ENCODE results near the gene SPPL2C.

Gene SPPL2C, protein sequence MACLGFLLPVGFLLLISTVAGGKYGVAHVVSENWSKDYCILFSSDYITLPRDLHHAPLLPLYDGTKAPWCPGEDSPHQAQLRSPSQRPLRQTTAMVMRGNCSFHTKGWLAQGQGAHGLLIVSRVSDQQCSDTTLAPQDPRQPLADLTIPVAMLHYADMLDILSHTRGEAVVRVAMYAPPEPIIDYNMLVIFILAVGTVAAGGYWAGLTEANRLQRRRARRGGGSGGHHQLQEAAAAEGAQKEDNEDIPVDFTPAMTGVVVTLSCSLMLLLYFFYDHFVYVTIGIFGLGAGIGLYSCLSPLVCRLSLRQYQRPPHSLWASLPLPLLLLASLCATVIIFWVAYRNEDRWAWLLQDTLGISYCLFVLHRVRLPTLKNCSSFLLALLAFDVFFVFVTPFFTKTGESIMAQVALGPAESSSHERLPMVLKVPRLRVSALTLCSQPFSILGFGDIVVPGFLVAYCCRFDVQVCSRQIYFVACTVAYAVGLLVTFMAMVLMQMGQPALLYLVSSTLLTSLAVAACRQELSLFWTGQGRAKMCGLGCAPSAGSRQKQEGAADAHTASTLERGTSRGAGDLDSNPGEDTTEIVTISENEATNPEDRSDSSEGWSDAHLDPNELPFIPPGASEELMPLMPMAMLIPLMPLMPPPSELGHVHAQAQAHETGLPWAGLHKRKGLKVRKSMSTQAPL

DNA sequence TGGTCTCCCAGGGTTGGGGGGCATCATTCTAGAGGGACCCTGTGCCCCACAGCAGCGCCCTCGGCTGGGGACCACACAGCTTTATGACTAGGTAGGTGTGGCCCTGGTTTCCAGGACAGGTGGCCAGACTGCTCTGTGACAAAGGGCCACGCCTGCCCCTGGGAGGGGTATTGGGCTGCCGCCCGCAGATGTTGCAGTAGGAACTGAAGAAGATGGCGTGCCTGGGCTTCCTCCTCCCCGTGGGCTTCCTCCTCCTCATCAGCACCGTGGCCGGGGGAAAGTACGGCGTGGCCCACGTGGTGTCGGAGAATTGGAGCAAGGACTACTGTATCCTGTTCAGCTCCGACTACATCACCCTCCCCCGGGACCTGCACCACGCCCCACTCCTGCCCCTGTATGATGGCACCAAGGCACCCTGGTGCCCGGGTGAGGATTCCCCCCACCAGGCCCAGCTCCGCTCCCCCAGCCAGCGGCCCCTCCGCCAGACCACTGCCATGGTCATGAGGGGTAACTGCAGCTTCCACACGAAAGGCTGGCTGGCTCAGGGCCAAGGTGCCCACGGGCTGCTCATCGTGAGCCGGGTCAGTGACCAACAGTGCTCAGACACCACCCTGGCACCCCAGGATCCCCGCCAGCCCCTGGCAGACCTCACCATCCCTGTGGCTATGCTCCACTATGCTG is at the start of gene SPPL2C:
Gene SPPL2C (plus strand): TSS at position 187 of the 681 bp plus-strand sequence. CDS start 26 bp downstream, at position 213.
- no peak for DNase-seq

- no peak for DNase-seq
These were observed 43.9 kb upstream of the SPPL2C start for GRCh38 chr17:45800816-45801215.

DNA sequence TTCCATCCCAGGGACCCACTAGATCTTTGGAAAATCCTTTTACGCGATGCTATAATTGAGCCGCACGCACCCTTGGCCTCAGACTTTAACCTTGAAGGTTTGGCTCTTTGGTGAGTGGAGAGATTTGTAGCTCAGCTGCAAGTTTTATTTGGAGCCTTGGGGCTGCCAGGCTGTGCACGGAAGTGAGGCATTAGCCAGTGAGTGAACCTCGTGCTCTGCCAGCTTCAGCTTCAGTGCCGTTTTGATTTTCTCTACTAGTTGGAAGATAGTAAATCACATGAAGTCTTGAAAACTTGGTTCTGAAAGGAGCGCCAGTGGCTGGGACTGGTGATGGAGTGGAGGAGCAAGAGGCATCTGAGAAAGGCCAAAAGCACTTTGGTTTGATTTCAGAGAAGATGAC is 43.3 kb upstream of the SPPL2C start:
- DNase-seq, result no peak

GRCh38 chr17:45808845-45809244 is 35.8 kb upstream of the SPPL2C start:
- no peak for DNase-seq

- no peak for DNase-seq
These were observed 35.2 kb upstream of the SPPL2C start for GRCh38 chr17:45809499-45809898.

DNA sequence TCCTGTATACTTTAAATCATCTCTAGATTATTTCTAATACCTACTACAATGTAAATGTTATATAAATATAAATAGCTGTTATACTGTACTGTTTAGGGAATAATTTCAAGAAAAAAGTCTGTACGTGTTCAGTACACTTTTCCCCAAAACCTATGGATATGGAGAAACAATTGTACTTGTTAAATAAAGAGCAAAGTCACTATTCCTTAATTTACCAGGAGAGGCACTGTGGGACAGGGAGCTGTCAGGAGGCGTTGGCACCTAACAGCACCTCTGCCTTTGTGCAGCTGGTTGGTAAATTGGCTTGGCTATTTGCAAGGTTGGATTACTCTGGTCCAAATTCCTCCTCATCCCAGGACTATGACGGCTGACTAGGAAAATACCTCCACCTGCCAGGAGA is 32.6 kb upstream of the SPPL2C start:
- DNase-seq, result no peak

DNA sequence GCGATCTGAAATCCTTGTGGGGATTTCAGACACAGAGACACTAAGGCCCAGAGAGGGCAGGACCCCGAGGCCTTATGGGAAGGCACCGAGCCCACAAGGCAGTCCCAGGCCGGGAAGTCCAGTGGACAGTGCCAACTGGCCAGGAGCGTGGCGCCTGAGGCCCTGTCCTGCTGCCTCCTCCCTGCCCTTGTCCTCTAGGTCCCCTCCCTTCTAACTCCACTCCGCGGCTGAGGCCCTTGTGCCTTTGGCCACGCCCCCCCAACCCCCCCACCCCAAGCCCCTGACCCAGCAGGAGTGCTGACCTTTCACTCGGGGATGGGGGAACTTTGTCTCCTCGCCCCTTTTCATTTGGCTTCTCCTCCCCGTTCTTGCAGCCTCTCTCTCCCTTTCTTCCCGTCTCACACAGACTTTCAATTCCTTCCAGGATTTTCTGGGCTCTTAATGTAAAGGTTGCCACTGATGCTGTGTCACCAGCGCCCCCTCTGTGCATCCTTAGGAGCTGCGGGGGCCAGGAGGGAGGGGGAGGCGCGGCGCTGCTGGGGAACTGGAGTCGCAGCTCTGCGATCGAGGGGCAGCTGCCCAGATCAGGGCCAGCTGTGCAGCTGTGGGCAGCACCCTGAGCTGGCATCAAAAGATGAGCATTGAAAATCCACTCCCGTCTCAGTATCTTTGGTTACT is 31.5 kb upstream of the SPPL2C start:
- DNase-seq, result no peak

- no peak for DNase-seq
These were observed 29.8 kb upstream of the SPPL2C start for GRCh38 chr17:45814622-45815606.

DNA sequence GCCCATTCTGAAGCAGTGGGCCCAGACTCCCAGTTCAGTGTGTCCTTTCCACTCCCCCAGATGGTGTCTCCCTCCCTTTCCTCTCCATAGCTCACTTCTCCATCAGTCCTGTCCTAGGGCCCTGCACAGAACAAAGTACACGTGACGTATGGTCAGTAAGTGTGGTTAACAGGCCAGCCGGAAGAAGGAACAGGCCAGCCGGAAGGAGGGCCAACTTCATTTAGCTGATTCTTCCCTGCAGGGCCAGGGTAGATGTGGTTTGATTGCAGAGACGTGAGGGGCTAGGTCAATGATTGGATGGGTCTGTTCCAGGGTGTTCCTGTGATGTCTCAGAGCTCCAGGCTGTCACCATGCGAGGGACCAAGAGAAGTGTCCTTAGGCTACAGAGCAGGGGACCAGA is 28.9 kb upstream of the SPPL2C start:
- no peak for DNase-seq

GRCh38 chr17:45818041-45818440 is 26.6 kb upstream of the SPPL2C start:
- no peak for DNase-seq

GRCh38 chr17:45818699-45819098 is 26.0 kb upstream of the SPPL2C start:
- DNase-seq, result no peak

DNA sequence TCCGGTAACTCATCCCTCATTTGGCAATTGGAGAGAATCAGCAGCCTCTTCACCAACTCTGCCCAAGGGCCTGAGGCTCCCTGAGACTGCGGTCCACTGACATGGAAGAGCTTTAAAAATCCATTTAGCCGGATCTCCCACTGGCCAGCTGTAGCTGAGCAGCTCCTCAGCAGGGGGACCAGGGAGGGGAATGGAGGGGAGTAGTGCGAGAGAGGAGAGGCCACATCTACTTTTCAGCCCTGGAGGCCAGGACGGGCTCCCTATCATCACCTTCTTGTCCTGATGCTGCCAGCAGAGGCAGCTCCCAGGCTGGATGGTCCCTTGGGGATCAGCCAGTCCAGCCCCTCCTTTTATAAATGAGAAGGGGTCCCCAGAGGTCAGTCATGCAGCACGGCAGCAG is 25.0 kb upstream of the SPPL2C start:
- DNase-seq, result no peak

DNA sequence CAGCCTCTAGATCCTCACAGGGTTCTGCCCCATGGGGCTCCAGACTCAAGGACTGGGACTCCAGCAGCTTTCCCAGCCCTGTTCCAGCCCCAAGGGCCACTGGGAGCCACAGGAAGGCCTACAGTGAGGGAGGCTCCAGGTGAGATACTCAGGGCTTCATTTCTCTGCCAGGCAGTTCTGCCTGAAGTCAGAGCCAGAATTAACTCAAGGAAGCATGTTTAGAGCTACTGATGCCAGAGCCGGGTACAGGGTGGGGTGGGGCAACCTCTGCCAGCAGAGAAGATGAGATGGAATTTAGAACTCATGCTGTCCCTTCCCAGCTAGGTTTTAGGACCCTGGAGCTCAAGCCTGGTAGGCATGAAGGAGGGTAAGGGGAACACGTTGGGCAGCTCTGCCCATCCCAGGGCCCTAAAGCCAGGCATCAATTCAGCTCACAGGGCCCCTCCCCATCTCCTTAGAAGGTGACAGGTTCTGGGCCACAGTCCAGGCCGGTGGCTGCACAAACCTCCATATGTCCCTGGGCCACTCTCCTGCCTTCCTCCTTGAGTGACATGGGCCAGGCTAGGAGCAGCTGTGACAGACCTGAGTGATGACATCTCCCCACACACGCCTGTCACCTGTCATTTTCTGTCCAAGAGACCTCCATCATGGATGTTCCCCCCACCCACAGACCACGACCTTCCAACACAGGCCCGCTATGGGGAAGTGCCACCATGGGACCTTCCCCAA is 24.5 kb upstream of the SPPL2C start:
- no peak for DNase-seq

DNA sequence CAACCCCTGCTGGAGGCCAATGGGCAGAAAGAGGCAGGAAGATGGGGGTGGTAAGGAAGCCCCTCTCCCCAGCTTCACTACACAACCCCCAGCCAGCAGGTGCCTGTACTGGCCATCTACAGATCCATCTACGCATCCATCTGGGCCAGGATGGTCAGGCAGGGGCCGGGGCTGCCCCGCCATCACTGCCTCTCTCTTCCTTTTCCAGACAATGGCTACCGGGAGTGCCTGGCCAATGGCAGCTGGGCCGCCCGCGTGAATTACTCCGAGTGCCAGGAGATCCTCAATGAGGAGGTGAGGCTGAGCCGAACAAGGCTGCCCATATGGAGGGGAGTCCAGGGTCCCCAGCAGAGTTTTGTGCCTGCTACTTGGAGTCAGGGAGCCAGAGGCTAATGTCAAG is 23.5 kb upstream of the SPPL2C start:
- DNase-seq, result no peak

- DNase-seq, result no peak
These were observed 21.1 kb upstream of the SPPL2C start for GRCh38 chr17:45823598-45823997.

- DNase-seq, result no peak
These were observed 20.2 kb upstream of the SPPL2C start for GRCh38 chr17:45824475-45824874.

- no peak for DNase-seq
These were observed 19.7 kb upstream of the SPPL2C start for GRCh38 chr17:45824901-45825492.

- DNase-seq, result no peak
These were observed 18.9 kb upstream of the SPPL2C start for GRCh38 chr17:45825792-45826191.

DNA sequence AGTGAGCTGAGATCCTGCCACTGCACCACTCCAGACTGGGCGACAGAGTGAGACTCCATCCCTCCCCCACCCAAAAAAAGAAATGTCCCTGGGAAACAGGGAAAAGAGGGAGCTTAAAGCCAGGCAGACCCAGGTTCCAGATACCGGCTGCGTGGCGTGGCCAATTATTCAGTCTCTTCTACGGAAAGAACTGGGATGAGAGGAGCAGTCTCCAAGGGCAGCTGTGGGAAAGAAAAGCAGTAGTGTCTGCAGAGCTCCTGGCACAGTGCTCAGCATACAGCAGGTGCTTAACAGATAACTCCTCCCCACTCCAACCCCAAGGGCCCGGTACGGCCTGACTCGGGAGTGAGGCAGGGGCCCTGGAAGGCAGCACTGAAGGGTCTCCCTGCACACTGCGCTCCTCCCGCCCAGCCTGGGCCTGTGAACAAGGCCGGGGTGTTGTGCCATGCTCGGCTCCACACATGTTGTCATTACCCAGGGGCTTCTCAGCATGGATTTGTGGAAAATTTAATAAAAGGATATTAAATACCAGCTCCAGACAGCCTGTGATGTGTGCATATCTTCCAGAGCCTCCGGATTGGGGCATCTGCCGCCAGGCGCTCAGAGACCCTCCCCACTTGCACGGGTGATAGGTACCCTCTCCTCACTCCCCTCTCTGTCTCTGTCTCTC is 17.6 kb upstream of the SPPL2C start:
- DNase-seq, result no peak

GRCh38 chr17:45828171-45828570 is 16.5 kb upstream of the SPPL2C start:
- DNase-seq, result no peak
